Ammon's horn (tissue), 1 donor: ENCODE data around the gene CWC15.
"Not testable (repeated sequence)": the region's sequence is repeated elsewhere in the genome, so short reads cannot be mapped to it uniquely, and the experiment has no call there.

ENCODE experiments used
- DNase-seq: peaks from one replicate; pipeline ENCODE4 v3.0.0-alpha.2; 2016; ENCODE audit warnings: low spot score

Gene CWC15

DNA sequence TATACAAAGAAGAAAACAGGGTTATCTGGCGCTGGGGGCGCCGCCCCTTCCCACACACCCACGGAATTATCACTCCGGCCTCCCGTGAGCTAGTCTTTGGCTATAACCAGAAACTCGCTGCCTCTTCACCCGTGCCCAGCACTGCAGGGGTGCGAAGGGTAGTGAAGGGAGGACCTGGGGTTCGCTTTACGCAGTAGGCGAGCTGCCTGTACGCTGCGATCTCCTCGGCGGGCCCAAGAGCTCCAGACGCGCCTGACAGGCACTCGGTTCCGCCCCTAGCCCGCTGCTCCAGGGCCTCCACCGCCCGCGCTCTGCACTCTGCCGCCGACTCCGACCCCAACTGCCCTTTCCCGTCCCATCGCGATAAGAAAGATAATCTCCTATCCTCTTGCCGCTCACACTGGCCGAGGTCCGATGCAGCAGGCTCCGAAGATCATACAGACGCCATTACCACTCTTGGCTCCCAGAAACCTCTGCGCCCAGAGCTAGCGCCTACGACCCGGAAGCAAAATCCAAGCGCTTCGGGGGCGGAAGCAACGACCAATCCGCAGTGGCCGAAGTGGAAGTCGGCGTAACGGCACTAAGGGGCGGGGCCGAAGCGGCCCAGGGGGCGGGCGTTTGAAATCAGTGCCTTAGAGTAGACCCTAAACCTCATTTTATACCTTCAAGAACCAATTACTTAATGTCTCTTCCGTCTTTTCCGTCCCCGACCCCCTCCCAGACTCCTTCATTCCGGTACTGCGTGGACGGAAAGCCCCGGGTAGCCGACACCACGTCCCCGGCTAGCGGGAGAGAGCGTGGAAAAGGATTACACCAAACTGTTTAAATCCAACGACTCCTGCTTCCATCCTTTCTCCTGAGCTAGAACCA, at the start of gene CWC15, which contains the start of gene KDM4D:
Gene CWC15 (minus strand): TSS at position 458 of the 870 bp plus-strand sequence. CDS start 1,371 bp downstream, outside the sequence.
Gene KDM4D (plus strand): TSS at position 611 of the 870 bp plus-strand sequence. CDS start 23,664 bp downstream, outside the sequence.
- peak; percentile 97 for DNase-seq

DNA sequence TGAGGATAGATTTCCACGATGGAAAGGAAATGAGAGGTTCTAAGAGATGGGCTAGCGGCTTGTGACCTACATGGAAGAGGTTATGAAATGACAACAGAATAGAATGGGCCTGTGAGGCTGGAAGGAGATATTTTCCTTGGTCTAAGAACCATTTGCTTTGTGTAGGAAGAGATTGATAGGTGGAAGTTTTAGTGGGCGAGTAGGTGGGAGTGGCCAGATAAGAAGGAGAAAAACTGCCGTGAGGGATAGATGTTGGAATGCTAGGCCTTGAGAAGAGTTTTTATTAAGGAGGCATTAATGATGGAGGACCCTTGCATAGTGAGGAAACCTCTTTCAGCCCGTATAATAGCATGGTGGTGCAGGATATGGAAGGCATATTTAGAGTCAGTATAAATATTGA, 48.1 kb upstream of the CWC15 start:
- not testable (repeated sequence) for DNase-seq

DNA sequence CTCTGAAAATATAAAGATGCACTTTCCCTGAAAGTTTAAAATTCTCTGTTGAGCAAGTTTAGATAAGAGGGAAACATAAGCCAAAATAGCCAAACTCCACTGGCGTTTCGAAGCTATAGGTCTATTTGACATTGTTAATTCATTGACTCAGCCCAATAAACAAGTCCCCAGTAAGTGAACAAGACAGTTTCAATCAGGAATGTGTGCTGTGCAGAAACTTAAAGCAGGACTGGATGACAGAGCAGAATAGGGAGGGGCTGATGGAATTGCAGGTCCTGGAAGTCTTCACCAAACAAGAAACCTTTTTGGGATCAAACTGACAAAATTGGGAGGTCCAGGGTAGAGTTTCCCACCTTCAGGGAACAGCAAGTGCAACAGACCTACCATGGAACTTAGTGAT, 42.8 kb upstream of the CWC15 start:
- DNase-seq: no peak

DNA sequence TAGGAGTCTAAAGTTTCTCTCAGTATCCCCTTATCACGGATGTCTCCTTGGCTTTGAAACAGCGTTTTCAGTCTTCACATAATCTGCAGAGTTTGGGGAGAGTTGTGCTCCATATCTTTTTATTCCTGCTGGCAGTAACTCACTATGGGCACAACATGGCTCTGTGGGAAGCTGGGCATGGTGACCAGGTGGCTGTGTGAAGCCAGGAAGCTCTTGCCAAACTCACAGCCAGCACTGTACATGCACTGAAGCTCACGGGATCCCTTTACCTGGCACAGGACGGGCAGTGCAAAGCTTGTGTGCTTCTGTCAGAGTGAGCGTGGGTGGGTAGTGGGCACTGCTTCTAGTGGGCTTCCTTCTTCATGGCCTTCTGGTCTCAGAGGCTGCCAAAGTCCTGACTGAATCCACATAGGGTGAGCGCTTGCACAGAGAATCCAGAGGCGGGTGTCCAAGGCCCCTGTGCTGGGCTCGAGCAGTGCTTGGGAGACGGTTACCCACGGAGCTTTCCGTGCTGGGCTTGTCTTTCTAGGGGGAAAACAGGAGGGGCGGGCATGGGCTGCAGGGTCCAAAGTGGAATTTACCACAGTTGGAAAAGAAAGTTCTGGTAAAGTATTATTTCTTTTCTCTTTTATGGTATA, 40.9 kb upstream of the CWC15 start:
- no peak for DNase-seq

DNA sequence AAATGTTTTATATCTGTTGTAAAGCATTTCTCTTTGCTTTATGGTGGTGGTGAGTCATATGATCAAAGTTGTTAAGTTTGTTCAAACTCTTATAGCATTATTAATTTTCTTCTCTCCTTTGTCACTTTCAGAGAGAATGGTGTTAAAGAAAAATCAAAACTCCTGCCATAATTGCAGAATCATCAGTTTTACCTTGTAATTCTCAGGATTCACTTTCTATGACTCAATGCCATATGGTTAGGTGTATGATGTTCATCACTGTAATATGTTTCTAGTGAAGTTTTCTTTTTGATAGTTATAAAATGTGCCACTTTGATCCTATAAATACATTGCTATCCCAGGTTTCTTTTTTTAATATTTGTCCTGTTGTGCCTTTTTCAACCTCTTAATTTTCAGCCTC, 38.0 kb upstream of the CWC15 start:
- no peak for DNase-seq

DNA sequence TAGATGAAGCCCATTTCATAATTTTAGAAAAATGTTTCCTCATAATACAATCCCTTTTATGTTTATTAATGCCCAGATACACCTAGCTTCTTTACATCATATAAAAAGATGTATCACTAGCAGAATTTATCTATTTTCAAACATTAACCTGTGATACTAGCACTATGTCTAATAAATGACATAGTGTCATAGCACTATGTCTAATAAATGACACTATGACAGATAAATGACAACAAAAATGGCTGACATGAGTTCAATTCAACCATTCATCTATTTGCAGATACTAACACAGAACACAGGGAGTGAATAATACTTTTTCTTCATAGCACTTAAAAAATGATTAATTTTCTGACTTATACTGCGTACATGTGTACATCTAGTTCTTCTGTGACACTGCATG, 32.3 kb upstream of the CWC15 start:
- no peak for DNase-seq

DNA sequence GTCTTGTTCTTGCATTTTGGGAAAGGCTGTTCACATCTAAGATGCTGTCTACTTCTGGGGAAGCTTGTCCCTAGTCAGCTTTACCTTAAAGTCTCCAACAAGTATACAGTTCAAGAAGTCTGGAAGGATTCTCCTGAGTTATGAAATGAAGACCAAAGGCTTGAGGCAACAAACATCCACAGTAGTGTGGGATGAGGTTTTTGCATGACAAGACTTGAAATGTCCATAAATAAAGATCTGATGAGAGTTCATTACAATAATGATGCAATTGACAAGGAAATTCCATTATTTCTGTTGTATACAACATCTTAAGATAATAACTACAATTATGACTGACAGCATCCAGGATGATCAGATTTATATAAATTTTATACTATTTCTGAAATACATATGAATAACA, 30.4 kb upstream of the CWC15 start:
- no peak for DNase-seq

DNA sequence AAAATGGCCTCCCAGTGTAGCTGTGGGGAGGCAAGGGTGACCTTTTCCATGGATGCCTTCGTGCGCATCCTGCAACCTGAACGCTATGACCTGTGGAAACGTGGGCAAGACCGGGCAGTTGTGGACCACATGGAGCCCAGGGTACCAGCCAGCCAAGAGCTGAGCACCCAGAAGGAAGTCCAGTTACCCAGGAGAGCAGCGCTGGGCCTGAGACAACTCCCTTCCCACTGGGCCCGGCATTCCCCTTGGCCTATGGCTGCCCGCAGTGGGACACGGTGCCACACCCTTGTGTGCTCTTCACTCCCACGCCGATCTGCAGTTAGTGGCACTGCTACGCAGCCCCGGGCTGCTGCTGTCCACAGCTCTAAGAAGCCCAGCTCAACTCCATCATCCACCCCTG, 24.9 kb upstream of the CWC15 start:
- no peak for DNase-seq

DNA sequence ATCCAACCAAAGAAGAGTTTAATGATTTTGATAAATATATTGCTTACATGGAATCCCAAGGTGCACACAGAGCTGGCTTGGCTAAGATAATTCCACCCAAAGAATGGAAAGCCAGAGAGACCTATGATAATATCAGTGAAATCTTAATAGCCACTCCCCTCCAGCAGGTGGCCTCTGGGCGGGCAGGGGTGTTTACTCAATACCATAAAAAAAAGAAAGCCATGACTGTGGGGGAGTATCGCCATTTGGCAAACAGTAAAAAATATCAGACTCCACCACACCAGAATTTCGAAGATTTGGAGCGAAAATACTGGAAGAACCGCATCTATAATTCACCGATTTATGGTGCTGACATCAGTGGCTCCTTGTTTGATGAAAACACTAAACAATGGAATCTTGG, 24.1 kb upstream of the CWC15 start:
- DNase-seq: no peak

DNA sequence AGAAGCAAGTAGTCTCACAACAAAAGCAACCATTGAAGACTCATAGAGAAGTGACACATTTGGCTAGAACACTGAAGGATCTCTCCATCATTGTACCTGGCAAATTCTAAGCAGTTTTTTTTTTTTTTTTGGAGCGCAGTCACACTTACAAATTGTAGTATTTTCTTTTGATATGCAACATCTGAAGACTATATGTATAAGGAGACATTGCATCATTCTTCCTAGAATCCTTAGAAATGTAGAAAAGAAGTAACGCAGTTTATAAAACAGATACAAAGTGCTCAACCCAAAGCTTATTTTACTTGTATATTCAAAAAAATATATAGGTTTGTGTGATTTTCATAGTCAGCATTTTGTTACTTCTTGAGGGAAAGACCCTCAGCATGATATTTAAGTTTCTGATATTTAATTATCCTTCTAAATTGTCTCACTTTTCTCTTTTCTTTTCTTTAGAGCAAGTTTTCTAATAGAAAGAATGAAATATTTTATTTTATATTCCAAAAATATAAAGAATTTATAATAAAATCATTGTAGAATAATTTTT, 20.1 kb upstream of the CWC15 start:
- no peak for DNase-seq

DNA sequence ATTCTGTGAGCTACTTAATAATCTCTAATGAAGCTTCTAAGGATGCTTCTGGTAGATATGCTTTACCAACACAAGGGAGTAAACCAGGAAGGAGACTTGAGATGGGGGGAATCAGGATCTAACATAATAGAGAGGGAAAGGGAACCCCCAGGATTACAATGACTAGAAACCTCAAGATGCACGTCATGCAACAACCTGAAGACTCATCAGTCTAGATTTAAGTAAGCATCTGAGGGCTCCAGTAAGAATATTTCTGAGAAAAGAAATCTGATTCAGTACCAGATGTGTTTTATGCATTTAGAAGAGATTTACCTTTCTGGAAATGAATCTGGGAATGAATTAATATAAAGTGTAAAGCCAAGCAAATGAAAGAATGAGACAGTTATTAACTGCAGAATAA, 15.4 kb upstream of the CWC15 start:
- no peak for DNase-seq

DNA sequence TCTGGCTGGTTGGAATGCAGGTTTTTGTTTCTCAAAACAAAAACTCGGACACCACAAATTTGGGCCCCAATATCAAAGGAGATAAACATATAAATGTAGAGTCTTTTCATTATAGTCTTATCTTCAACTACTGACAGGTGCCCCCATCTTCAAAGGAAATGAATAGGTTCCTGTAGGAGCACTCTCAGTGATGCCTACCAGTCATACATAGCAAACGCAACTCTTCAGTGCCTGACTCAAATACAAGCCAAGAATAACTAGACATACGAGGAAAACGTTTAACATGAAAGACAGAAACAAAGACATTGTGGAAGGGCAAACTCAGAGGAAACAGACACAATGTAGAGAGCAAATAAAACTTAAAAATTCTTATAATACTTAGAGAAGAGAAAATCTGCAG, 14.0 kb upstream of the CWC15 start:
- no peak for DNase-seq

DNA sequence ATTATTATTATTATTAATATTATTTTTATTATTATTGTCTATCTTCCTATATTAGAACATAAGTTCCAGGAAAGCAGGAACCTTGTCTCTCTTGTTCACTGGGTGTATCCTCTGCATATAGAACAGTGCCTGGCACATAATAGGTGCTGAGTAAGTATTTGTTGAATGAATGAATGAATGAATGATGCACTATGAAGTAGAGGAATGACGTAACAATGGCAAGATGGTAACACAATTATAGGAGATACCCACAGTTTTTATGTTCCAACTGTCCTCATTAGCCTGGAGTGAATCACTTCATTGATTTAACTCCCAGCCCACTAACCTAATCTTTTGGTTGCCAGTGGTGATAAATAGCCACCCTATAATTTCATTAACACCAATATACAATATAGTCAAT, 2.2 kb upstream of the CWC15 start:
- no peak for DNase-seq

DNA sequence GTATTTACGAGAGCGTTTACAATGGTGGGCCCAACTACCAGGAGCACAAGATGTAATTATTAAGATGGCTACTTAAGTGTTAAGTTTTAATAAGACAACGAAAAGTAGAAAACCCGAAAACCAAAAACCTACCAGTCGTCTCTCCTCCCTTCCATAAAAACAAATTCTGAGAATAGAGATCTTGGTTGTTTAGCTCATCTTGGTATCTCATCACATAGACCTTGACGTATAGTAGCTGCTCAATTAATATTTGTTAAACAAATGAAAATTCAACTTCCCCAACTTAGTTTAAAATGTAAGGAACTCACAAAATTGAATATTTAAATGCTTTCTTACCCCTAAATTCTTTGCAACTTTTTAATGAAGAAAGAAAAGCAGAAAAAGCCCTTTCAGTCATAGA, 822 bp upstream of the CWC15 start:
- DNase-seq: no peak

DNA sequence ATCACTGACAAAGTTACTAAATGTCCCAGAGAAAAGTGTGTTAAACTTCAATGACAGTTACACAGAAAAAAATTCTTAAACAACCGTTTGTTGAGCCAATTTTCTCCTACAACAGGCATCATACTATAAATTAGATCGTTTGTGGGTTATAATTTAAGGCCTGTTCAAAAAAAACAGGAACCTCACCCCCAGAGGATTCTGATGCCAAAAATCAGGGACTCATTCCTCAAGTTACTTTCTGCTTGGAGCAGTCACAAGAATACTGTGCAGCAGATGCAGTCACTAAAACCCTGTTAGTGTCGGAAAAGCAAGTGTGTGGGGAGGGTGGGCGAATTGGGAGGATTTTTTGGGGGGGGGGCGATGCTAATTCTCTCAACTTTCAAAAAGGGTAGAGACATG, 657 bp downstream of the CWC15 start:
- DNase-seq: no peak

DNA sequence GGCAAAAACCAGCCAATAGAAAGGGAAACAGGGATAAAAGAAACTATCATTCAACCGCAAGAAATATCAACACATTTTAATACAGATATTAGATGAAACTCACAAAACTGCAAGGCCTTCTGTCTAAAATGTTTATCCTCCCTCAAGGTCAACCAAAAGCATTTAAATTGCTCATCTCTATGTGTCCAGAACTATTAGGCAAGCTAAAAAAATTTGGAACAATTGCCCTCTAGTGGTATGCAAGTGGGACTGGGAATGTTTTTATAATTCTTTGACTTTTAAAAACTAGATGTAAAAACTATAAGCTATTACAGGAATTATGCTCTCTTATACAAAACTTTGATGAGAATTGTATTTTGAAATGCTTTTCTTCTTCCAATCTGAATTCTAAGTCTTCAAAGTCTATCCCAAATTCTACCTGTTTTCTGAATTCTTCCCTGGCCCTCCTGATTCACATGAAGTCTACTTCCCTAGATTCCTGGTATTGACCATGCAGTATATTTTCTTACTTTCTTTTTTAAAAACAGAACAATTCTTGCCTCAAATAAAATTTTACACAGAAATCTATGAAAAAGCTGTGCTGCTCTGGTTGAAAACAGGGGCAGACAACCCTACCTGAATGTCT, 4.9 kb downstream of the CWC15 start:
- DNase-seq: no peak

DNA sequence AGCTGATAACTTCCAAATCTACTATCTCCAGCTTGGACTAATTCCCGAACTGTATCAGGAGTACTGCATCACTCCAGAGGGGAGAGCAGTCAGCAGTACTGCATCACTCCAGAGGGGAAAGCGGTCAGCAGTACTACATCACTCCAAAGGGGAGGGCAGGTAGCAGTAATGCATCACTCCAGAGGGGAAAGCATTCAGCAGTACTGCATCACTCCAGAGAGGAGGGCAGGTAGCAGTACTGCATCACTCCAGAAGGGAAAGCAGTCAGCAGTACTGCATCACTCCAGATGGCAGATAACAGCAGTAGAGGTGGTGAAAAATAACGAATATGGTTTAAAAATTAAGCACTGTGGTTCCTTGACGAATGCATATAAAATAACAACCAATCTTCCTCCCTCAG, 8.4 kb downstream of the CWC15 start:
- DNase-seq: no peak

DNA sequence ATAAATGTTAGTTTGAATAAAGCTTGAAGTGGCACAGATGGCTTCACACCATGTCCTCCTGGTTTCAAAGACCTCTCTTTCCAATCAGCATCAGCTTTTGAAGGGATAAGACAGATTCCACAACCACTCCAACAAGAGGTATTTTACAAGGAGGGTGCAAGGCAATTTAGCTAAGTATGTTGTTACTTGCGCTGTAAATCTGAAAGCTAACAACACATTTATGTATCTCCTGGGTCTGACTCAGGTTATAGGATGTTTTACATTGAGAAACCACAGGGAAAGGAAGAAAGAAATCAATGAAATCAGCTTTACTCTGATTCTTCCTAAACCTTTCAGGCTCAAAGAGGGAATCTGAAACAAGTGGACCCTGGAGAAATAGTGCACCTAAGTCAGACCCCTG, 12.1 kb downstream of the CWC15 start:
- DNase-seq: no peak

DNA sequence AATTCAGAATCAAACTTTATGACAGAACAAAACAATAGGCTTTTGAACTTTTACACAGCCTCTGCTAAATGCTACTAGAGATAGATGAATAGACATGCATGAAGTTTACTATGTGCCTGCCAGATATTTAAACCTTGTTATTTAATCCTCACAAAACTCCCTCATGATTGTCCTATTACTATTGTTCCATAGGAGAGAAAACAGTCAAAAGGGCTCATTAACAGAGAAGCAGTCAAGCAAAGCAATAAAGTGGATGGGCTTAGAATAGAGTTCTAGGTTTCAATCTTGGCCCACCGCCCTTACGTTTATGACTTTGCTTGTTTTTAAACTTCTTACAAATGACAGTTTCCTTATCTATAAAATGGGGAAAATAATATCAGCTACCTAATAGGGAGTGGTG, 12.9 kb downstream of the CWC15 start:
- DNase-seq: no peak

DNA sequence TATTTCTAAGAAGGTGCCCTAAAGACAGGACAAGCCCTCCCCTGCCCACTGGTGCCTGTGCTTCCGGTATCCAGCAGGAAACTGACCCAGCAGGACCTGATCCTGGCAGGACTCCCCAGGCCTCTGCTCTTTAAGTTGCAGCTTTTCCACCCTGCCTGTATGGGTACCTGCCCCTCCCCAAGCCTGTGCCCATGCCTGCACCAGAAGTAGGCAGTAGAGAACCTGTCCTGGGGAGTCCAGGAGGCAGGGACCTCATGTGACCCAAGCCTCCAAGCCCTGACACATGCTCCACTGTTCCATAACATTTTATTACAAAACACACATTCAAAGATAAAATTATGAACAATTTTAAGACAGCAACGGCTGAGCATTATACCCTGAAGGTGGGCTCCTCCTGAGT, 14.2 kb downstream of the CWC15 start:
- no peak for DNase-seq

DNA sequence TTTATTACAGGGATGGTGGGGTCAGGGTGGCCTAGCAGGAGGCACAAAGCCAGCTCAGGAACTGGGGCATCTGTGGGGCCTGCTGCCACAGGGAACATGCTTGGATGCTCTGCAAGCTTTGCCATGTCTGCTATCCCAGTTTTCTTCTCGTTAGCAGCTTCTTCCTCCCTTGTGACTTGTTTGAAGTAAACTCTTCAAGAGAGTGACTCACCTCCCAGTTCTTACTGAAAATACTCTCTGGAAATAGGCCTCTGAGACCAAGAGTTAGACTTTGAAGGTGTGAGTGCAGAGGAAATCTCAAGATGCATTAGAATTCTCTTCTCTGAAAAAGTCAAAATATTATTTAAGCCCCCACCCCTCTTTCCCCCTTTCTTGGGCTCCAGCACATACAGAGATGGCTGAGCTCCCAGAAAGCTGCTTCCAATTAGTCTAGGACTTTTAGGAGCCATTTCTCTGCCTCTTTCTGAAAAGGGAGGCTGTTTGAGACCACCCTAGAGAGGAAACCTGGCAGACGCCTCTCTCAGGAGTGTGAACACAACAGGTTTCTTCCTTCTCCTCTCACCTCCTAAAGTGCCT, 15.1 kb downstream of the CWC15 start:
- no peak for DNase-seq

DNA sequence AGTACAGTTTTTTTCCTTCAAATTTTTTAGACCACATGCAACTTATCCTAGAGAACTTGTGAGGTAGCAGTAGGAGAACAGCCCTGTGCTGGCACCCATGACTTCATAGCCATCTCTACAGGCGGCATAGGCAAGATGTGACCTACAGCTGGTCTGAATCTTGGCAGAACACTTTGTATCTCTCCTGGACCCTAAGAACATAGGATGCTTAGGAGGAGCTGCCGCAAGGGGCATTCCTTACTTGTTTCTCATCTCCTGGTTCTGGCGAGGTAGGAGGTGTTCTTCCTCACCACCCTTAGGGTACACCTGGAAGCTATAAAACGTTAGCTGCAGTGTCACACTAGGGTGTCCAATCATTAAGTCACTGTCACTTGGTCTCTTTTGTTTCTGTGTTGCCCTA, 16.4 kb downstream of the CWC15 start:
- DNase-seq: no peak
